Measurements from ENCODE around the gene SH3GL2.

DNA sequence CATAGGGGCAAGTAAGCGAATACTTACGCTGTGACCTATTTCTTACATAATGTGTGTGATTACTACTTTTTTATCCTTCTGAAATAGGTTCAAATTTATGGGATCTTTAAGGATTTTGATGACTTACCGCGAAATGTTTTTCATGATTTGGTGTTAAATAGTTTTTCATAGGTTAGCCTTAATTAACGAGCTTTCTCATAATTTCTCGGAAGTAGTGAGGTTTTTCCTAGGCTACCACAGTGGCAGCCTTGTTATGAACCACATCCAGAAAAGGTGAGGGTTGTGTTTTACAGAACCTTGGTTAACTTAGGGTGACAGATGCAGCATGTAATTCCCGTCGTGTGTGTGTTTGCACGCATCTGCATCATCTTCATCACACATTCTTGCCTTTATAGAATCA is 1.3 kb downstream of the SH3GL2 start:
- TF ChIP-seq, protein P1, sequence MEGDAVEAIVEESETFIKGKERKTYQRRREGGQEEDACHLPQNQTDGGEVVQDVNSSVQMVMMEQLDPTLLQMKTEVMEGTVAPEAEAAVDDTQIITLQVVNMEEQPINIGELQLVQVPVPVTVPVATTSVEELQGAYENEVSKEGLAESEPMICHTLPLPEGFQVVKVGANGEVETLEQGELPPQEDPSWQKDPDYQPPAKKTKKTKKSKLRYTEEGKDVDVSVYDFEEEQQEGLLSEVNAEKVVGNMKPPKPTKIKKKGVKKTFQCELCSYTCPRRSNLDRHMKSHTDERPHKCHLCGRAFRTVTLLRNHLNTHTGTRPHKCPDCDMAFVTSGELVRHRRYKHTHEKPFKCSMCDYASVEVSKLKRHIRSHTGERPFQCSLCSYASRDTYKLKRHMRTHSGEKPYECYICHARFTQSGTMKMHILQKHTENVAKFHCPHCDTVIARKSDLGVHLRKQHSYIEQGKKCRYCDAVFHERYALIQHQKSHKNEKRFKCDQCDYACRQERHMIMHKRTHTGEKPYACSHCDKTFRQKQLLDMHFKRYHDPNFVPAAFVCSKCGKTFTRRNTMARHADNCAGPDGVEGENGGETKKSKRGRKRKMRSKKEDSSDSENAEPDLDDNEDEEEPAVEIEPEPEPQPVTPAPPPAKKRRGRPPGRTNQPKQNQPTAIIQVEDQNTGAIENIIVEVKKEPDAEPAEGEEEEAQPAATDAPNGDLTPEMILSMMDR (conservative IDR thresholded peaks at IDR 0.05; ENCODE audit: low read length) = no peak
- no peak for TF ChIP-seq EZH2phosphoT487 (IDR thresholded peaks at IDR 0.05; ENCODE audit: borderline replicate concordance)
